Hepatocyte (in vitro differentiated cells): ENCODE measurements around the gene KRTAP10-7. TPM values are rescaled to one million over a fixed set of nuclear protein-coding genes. Genes with fewer than 3 reads are reported as not detected.
"Not testable (repeated sequence)": the region's sequence is repeated elsewhere in the genome, so short reads cannot be mapped to it uniquely, and the experiment has no call there.

Source experiments
- DNase-seq: peaks from one replicate; pipeline ENCODE4 v3.0.0-alpha.2; 2016; ENCODE audit warnings: low spot score
- H2AFZ ChIP-seq: fragments of 200-600 bp; sonication (generic); 2 replicates; pipeline ENCODE4 v1.6.0; 2016; ENCODE audit warnings: antibody characterized with exemption, mild to moderate bottlenecking
- H3K27ac ChIP-seq: fragments of 200-600 bp; sonication (generic); 2 replicates; pipeline ENCODE4 v1.5.1; 2016; ENCODE audit warnings: mild to moderate bottlenecking
- H3K27me3 ChIP-seq: fragments of 200-600 bp; sonication (generic); 2 replicates; pipeline ENCODE4 v1.6.1; 2016
- H3K36me3 ChIP-seq: fragments of 200-600 bp; sonication (generic); replicated peaks from 2 replicates; pipeline ENCODE4 v1.5.1; 2016; ENCODE audit warnings: low read depth; ENCODE audit not compliant: insufficient read depth
- H3K4me1 ChIP-seq: fragments of 200-600 bp; sonication (generic); 2 replicates; pipeline ENCODE4 v1.5.1; 2016; ENCODE audit warnings: mild to moderate bottlenecking, moderate library complexity; ENCODE audit not compliant: insufficient read depth
- H3K4me2 ChIP-seq: fragments of 200-600 bp; sonication (generic); 2 replicates; pipeline ENCODE4 v1.6.0; 2016
- H3K4me3 ChIP-seq: fragments of 200-600 bp; sonication (generic); 2 replicates; pipeline ENCODE4 v1.5.1; 2016; ENCODE audit warnings: mild to moderate bottlenecking
- H3K79me2 ChIP-seq: fragments of 200-600 bp; sonication (generic); 2 replicates; pipeline ENCODE4 v1.6.0; 2017; ENCODE audit warnings: mild to moderate bottlenecking
- H3K9me2 ChIP-seq: fragments of 200-600 bp; sonication (generic); replicated peaks from 2 replicates; pipeline ENCODE4 v1.6.0; 2017; ENCODE audit warnings: mild to moderate bottlenecking; ENCODE audit not compliant: insufficient read depth
- H3K9me3 ChIP-seq: fragments of 200-600 bp; sonication (generic); 2 replicates; pipeline ENCODE4 v1.5.1; 2016; ENCODE audit warnings: low read depth, mild to moderate bottlenecking
- H4K20me1 ChIP-seq: fragments of 200-600 bp; sonication (generic); 2 replicates; pipeline ENCODE4 v1.6.0; 2016; ENCODE audit warnings: mild to moderate bottlenecking; ENCODE audit not compliant: insufficient read depth, poor library complexity, severe bottlenecking
- CTCF ChIP-seq: fragments of 200-600 bp; sonication (generic); IDR thresholded peaks from 2 replicates; pipeline ENCODE4 v1.5.1; 2016; ENCODE audit warnings: antibody characterized with exemption, mild to moderate bottlenecking; ENCODE audit not compliant: poor library complexity
- EZH2 ChIP-seq: fragments of 200-600 bp; sonication (generic); IDR thresholded peaks from 2 replicates; pipeline ENCODE4 v1.6.1; 2016; ENCODE audit warnings: antibody characterized with exemption, mild to moderate bottlenecking, borderline replicate concordance
- EZH2phosphoT487 ChIP-seq: fragments of 200-600 bp; sonication (generic); IDR thresholded peaks from one replicate; pipeline ENCODE4 v1.6.1; 2018; ENCODE audit warnings: antibody characterized with exemption, mild to moderate bottlenecking, low read depth, moderate library complexity; ENCODE audit not compliant: unreplicated experiment, severe bottlenecking
- WGBS: methylation state at CpG from one replicate; pipeline ENCODE4 v1.1.6; 2016; ENCODE audit warnings: low lambda C conversion rate; ENCODE audit errors: missing lambda C conversion rate; 5-methylcytosine and 5-hydroxymethylcytosine counted together
- polyA plus RNA-seq: library from polyadenylated mRNA; unstranded; fragments of >200 nt; fragmentation: Nextera tagmentation; extraction: Ambion mirVana; gene quantifications from 2 replicates; pipeline ENCODE4 v1.2.1, GENCODE V29; 2016
- total RNA-seq: library from RNA; depleted of rRNA; stranded (reverse); fragments of >200 nt; gene quantifications from 2 replicates; pipeline ENCODE4 v1.2.3, GENCODE V29; 2014

The KRTAP10-7 gene
- total RNA-seq = not detected in 2 replicates
- polyA plus RNA-seq = not detected in 2 replicates

GRCh38 chr21:44600118-44600978, at the start of gene KRTAP10-7:
Gene KRTAP10-7, plus strand, starts transcription at chr21:44600597. Its CDS starts 25 bp downstream, at chr21:44600622.
- 91% methylated on average over 14 of the region's 23 CpGs for WGBS
- not testable (repeated sequence) for H3K4me3 ChIP-seq

GRCh38 chr21:44550807-44551206, 49.6 kb upstream of the KRTAP10-7 start:
- Histone ChIP-seq H3K9me3 (peaks cover under 1% of the 10 kb centered on the region), H2AFZ (no peak overlapping the region), H3K27me3 (no peaks in the 10 kb centered on the region), H3K4me1 (no peaks in the 10 kb centered on the region), H3K4me2 (no peak overlapping the region), H3K27ac (no peak overlapping the region), H4K20me1 (no peaks in the 10 kb centered on the region), H3K36me3 (no peaks in the 10 kb centered on the region), H3K9me2 (no peaks in the 10 kb centered on the region), H3K79me2 (no peaks in the 10 kb centered on the region), H3K4me3 (no peak overlapping the region)
- 82% methylated on average over 10 of the region's 10 CpGs for WGBS
- no peak for DNase-seq
- no peak for TF ChIP-seq EZH2
- TF ChIP-seq CTCF = no peak
- TF ChIP-seq EZH2phosphoT487 = no peak

More at GRCh38 chr21:44600118-44600978, at the start of gene KRTAP10-7:
- not testable (repeated sequence) for H2AFZ ChIP-seq, H3K27me3 ChIP-seq, H3K9me3 ChIP-seq, H3K27ac ChIP-seq, H4K20me1 ChIP-seq, DNase-seq, H3K79me2 ChIP-seq, H3K4me1 ChIP-seq, H3K9me2 ChIP-seq, H3K36me3 ChIP-seq, H3K4me2 ChIP-seq

GRCh38 chr21:44551340-44551961, 48.9 kb upstream of the KRTAP10-7 start, which contains the start of gene KRTAP10-2:
Gene KRTAP10-2, minus strand, starts transcription at chr21:44551505. Its CDS starts 47 bp downstream, at chr21:44551458.
- no peaks in the 10 kb centered on the region for H3K36me3 ChIP-seq
- no peak within 1 kb of the TSS for H3K4me2 ChIP-seq
- DNase-seq = no peak
- WGBS = 81% methylated on average over 16 of the region's 17 CpGs
- H2AFZ ChIP-seq = no peak within 1 kb of the TSS
- H3K79me2 ChIP-seq = no peaks in the 10 kb centered on the region
- no peaks in the 10 kb centered on the region for H3K9me3 ChIP-seq
- H3K27me3 ChIP-seq = no peaks in the 10 kb centered on the region
- no peaks in the 10 kb centered on the region for H3K9me2 ChIP-seq
- no peak for TF ChIP-seq EZH2
- no peak for TF ChIP-seq CTCF
- TF ChIP-seq EZH2phosphoT487 = no peak
- H4K20me1 ChIP-seq = no peaks in the 10 kb centered on the region
- H3K4me1 ChIP-seq = no peaks in the 10 kb centered on the region
- H3K4me3 ChIP-seq = no peak within 1 kb of the TSS
- no peak within 1 kb of the TSS for H3K27ac ChIP-seq

- 82% methylated on average over 6 of the region's 6 CpGs for WGBS
- H3K9me2 ChIP-seq = no peaks in the 10 kb centered on the region
- H3K4me3 ChIP-seq = no peak overlapping the region
- no peak overlapping the region for H2AFZ ChIP-seq
- no peaks in the 10 kb centered on the region for H3K79me2 ChIP-seq
- H3K27ac ChIP-seq = no peak overlapping the region
- no peaks in the 10 kb centered on the region for H3K36me3 ChIP-seq
- H3K4me1 ChIP-seq = no peaks in the 10 kb centered on the region
- H3K4me2 ChIP-seq = no peak overlapping the region
- TF ChIP-seq EZH2phosphoT487 = no peak
- no peak for TF ChIP-seq CTCF
- TF ChIP-seq EZH2 = no peak
- DNase-seq = no peak
- no peaks in the 10 kb centered on the region for H4K20me1 ChIP-seq
- no peaks in the 10 kb centered on the region for H3K9me3 ChIP-seq
- H3K27me3 ChIP-seq = no peaks in the 10 kb centered on the region
Observed at GRCh38 chr21:44552136-44552535, 48.3 kb upstream of the KRTAP10-7 start.
